Medulla oblongata (tissue), 1 donor: ENCODE data around the gene POFUT1.

ENCODE experiments used
- DNase-seq: peaks from one replicate; pipeline ENCODE4 v3.0.0-alpha.2; 2015; ENCODE audit errors: extremely low spot score

POFUT1 gene

GRCh38 chr20:32277361-32278198 lies 69.9 kb downstream of the POFUT1 start, which contains the start of gene KIF3B:
Gene KIF3B, plus strand, starts transcription at chr20:32277651. Its CDS starts 32,127 bp downstream, at chr20:32309778.
- DNase-seq: peak; percentile 88

GRCh38 chr20:32278199-32278643 lies 70.5 kb downstream of the POFUT1 start:
- DNase-seq: no peak

GRCh38 chr20:32281711-32282110 lies 74.0 kb downstream of the POFUT1 start:
- no peak for DNase-seq

GRCh38 chr20:32282461-32282860 lies 74.8 kb downstream of the POFUT1 start:
- peak; percentile 64 for DNase-seq

- DNase-seq: no peak
Observed at GRCh38 chr20:32285082-32285620, 77.5 kb downstream of the POFUT1 start.

- DNase-seq: no peak
Observed at GRCh38 chr20:32285621-32286371, 78.1 kb downstream of the POFUT1 start.

- DNase-seq: no peak
Observed at GRCh38 chr20:32287231-32287638, 79.6 kb downstream of the POFUT1 start.
